Endothelial cell of umbilical vein (primary cell): ENCODE data around the gene C11orf58. TPM values are rescaled to one million over a fixed set of nuclear protein-coding genes. Genes with fewer than 3 reads are reported as not detected.
A peak's percentile ranks its signal among the peaks of the same experiment; 100 is the strongest.

Source experiments
- BruUV-seq: library from RNA; stranded (reverse); fragments of 400-500 nt; replicated peaks from 2 replicates; lab custom pipeline; 2021; lab: Mats Ljungman, UMichigan
- CTCF ChIA-PET: fragments of 300-600, 350-600 bp; sonication (Branson Sonifier 250); formaldehyde crosslinking; loops from one replicate; lab custom pipeline; 2021; ENCODE audit warnings: antibody characterized with exemption, inconsistent platforms; lab: Charles Lee
- POLR2A ChIA-PET: fragments of 300-600, 350-600 bp; sonication (Branson Sonifier 250); formaldehyde crosslinking; loops from one replicate; lab custom pipeline; 2021; ENCODE audit warnings: antibody characterized with exemption, inconsistent platforms; lab: Charles Lee
- DNase-seq: peaks from one replicate; pipeline ENCODE4 v3.0.0-alpha.2; 2011; ENCODE audit warnings: low read depth, low spot score
- FAIRE-seq: peaks from 2 replicates; lab custom pipeline; 2011; peaks lifted over from hg19 to GRCh38; lab: Jason Lieb, UNC
- H2AFZ ChIP-seq: 2 replicates; pipeline ENCODE4 v1.6.0; 2012; ENCODE audit warnings: low read depth, low read length, control low read depth, inconsistent platforms
- H3K27ac ChIP-seq: 2 replicates; pipeline ENCODE4 v1.5.1; 2011; ENCODE audit warnings: low read depth, mild to moderate bottlenecking, control low read depth, low read length, moderate library complexity; ENCODE audit not compliant: insufficient read depth
- H3K27me3 ChIP-seq, 2 experiments: 2 replicates each; pipeline versions ENCODE4 v1.6.0 to v1.6.1; 2011; ENCODE audit warnings: low read length in 2 of 2, mixed read lengths in 1 of 2; ENCODE audit not compliant: control insufficient read depth in 2 of 2, insufficient read depth in 2 of 2
- H3K36me3 ChIP-seq, 2 experiments: 2 replicates in 1 of 2; 3 replicates in 1 of 2; pipeline ENCODE4 v1.5.1; 2011; ENCODE audit warnings: low read length in 2 of 2, mild to moderate bottlenecking in 1 of 2, moderate library complexity in 1 of 2; ENCODE audit not compliant: control insufficient read depth in 2 of 2, insufficient read depth in 2 of 2; ENCODE audit errors: extremely low read depth in 1 of 2
- H3K4me1 ChIP-seq: 3 replicates; pipeline ENCODE4 v1.5.1; 2011; ENCODE audit warnings: mild to moderate bottlenecking, low read length; ENCODE audit not compliant: control insufficient read depth, insufficient read depth; ENCODE audit errors: extremely low read depth
- H3K4me2 ChIP-seq: 2 replicates; pipeline ENCODE4 v1.6.1; 2011; ENCODE audit warnings: low read length, control low read depth, mixed read lengths; ENCODE audit not compliant: insufficient read depth
- H3K4me3 ChIP-seq, 3 experiments: fragments of 200-600 bp in 1 of 3; sonication (generic), shearing (Covaris generic) in 1 of 3; replicated peaks in 1 of 3; 2 replicates each; pipeline ENCODE4 v1.5.1; 2011 to 2016; ENCODE audit warnings: control low read depth in 3 of 3, low read length in 3 of 3, mild to moderate bottlenecking in 2 of 3, inconsistent platforms in 1 of 3, low read depth in 1 of 3, moderate library complexity in 1 of 3; ENCODE audit not compliant: insufficient read depth in 1 of 3
- H3K79me2 ChIP-seq: 2 replicates; pipeline ENCODE4 v1.6.0; 2012; ENCODE audit warnings: low read length, inconsistent platforms; ENCODE audit not compliant: control insufficient read depth, insufficient read depth
- H3K9ac ChIP-seq: replicated peaks from 2 replicates; pipeline ENCODE3; 2011; ENCODE audit warnings: low read length, control low read depth; ENCODE audit not compliant: insufficient read depth; ENCODE audit errors: extremely low read depth
- H3K9me1 ChIP-seq: replicated peaks from 3 replicates; pipeline ENCODE4 v1.6.0; 2011; ENCODE audit warnings: mild to moderate bottlenecking, low read length; ENCODE audit not compliant: control insufficient read depth, insufficient read depth; ENCODE audit errors: extremely low read depth
- H3K9me3 ChIP-seq: replicated peaks from 2 replicates; pipeline ENCODE4 v1.5.1; 2012; ENCODE audit warnings: low read length, inconsistent platforms; ENCODE audit not compliant: control insufficient read depth, insufficient read depth
- H4K20me1 ChIP-seq: replicated peaks from 2 replicates; pipeline ENCODE3; 2011; ENCODE audit warnings: mild to moderate bottlenecking, low read length; ENCODE audit not compliant: control insufficient read depth, insufficient read depth; ENCODE audit errors: extremely low read depth
- EZH2 ChIP-seq: IDR thresholded peaks from 2 replicates; pipeline ENCODE4 v1.6.1; 2012; ENCODE audit warnings: borderline replicate concordance, low read depth, mild to moderate bottlenecking, moderate library complexity, low read length, inconsistent platforms; ENCODE audit not compliant: severe bottlenecking
- FOS ChIP-seq: IDR thresholded peaks from 2 replicates; pipeline ENCODE4 v1.6.1; 2011; ENCODE audit warnings: mild to moderate bottlenecking, low read length, moderate library complexity, borderline replicate concordance; ENCODE audit not compliant: insufficient read depth
- GATA2 ChIP-seq: IDR thresholded peaks from 2 replicates; pipeline ENCODE4 v1.7.0; 2011; ENCODE audit warnings: low read depth, mild to moderate bottlenecking, moderate library complexity, mixed read lengths, low read length; ENCODE audit not compliant: insufficient read length, insufficient read depth
- JUN ChIP-seq: IDR thresholded peaks from 2 replicates; pipeline ENCODE4 v1.6.1; 2011; ENCODE audit warnings: borderline replicate concordance, low read depth; ENCODE audit not compliant: insufficient read length, insufficient read depth
- MYC ChIP-seq: IDR thresholded peaks from one replicate; pipeline ENCODE4 v1.6.1; 2011; ENCODE audit warnings: mild to moderate bottlenecking, low read depth, low read length
- POLR2A ChIP-seq: IDR thresholded peaks from 2 replicates; pipeline ENCODE4 v1.6.1; 2012; ENCODE audit warnings: low read depth, mild to moderate bottlenecking, control low read depth, low read length
- POLR2AphosphoS5 ChIP-seq: IDR thresholded peaks from 2 replicates; pipeline ENCODE4 v1.6.1; 2012; ENCODE audit warnings: low read depth, mild to moderate bottlenecking, control low read depth, low read length, moderate library complexity; ENCODE audit not compliant: insufficient read depth
- dilution Hi-C: fragments of 300-500 bp; cut with MboI; formaldehyde crosslinking; loops from one replicate; pipeline ENCODE4 v1.15.0; 2019; ENCODE audit warnings: low sequenced_read_pairs; ENCODE audit not compliant: extremely low pct_ligation_motif_present
- intact Hi-C: fragments of 100-400 bp; cut with micrococcal nuclease; formaldehyde crosslinking; loops from one replicate; pipeline ENCODE4 v1.10.0; 2022
- polyA plus RNA-seq, 4 experiments: library from polyadenylated mRNA; depleted of rRNA in 3 of 4; stranded (reverse) in 3 of 4; unstranded in 1 of 4; fragments of >200 nt; gene quantifications; 2 replicates each; pipeline versions ENCODE4 v1.2.1 to v1.2.3, GENCODE V29; 2011 to 2012; ENCODE audit warnings: missing spikeins in 1 of 4
- total RNA-seq: library from RNA; stranded (reverse); gene quantifications from 2 replicates; pipeline ENCODE4 v1.2.3, GENCODE V29; 2021
- TF ChIP-seq, protein P1 (sequence below): IDR thresholded peaks from 2 replicates; pipeline ENCODE4 v1.6.1; 2011; ENCODE audit not compliant: insufficient read depth, insufficient read length
- TF ChIP-seq, protein P2 (sequence below), 2 donors: IDR thresholded peaks; 1 replicate in 1 of 2; 2 replicates in 1 of 2; pipeline ENCODE4 v1.5.1; 2011; ENCODE audit warnings: low read length in 2 of 2, mild to moderate bottlenecking in 2 of 2, moderate library complexity in 2 of 2, control low read depth in 1 of 2, inconsistent platforms in 1 of 2, low read depth in 1 of 2; ENCODE audit not compliant: insufficient read depth in 1 of 2; ENCODE audit errors: extremely low read depth in 1 of 2

The C11orf58 gene
- total and polyA plus RNA-seq, 2 donors (not counting 3 experiments of a cell fraction or from before 2014, with no cell fraction given), result 88.4 to 150 TPM

DNA sequence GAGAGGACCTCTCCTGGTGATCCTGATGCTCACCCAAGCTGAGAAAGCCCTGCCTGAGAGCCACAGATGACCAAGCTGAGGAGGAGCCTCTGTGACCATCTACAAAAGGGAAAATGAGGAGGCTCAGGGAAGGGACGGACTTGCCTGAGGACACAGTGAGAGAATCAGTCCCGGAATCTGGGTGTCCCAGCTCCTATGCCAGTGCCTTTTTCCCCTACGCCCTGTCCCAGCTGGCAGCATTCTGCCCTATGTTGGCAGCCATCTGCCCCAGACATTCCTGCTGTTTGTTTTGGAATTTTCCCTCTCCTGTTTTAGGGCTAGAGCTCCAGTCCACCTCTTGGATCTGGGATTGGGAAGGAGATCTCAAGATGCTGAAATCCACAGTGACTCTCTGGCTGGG, 54.6 kb downstream of the C11orf58 start:
- Histone ChIP-seq H3K79me2 (no peaks in the 10 kb centered on the region), H3K4me1 (peaks cover 36% of the 10 kb centered on the region), H3K27ac (peak overlapping the region; percentile 89), H3K36me3 (no peaks in the 10 kb centered on the region), H2AFZ (no peak overlapping the region), H3K4me2 (no peak overlapping the region), H3K9me1 (no peaks in the 10 kb centered on the region), H3K27me3 (no peaks in the 10 kb centered on the region), H4K20me1 (no peaks in the 10 kb centered on the region), H3K9ac (no peak overlapping the region), H3K9me3 (no peaks in the 10 kb centered on the region), H3K4me3 (no peak overlapping the region)
- TF ChIP-seq, protein P1, sequence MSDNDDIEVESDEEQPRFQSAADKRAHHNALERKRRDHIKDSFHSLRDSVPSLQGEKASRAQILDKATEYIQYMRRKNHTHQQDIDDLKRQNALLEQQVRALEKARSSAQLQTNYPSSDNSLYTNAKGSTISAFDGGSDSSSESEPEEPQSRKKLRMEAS, result no peak
- TF ChIP-seq JUN, result no peak
- no peak for TF ChIP-seq GATA2
- no peak for TF ChIP-seq MYC
- TF ChIP-seq EZH2, result no peak
- TF ChIP-seq, protein P2, sequence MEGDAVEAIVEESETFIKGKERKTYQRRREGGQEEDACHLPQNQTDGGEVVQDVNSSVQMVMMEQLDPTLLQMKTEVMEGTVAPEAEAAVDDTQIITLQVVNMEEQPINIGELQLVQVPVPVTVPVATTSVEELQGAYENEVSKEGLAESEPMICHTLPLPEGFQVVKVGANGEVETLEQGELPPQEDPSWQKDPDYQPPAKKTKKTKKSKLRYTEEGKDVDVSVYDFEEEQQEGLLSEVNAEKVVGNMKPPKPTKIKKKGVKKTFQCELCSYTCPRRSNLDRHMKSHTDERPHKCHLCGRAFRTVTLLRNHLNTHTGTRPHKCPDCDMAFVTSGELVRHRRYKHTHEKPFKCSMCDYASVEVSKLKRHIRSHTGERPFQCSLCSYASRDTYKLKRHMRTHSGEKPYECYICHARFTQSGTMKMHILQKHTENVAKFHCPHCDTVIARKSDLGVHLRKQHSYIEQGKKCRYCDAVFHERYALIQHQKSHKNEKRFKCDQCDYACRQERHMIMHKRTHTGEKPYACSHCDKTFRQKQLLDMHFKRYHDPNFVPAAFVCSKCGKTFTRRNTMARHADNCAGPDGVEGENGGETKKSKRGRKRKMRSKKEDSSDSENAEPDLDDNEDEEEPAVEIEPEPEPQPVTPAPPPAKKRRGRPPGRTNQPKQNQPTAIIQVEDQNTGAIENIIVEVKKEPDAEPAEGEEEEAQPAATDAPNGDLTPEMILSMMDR (IDR thresholded peaks at IDR 0.05; ENCODE audit: extremely low read depth in 1 of 2, insufficient read depth in 1 of 2, low read depth in 1 of 2, low read length in 2 of 2), result no peak
- TF ChIP-seq FOS, result no peak
- no peak for TF ChIP-seq POLR2AphosphoS5
- TF ChIP-seq POLR2A, result no peak
- ChIA-PET CTCF (interaction anchor here (0.9 to 2.8 kb wide), 6 partner anchors 8 to 228 kb away, joined by 3 to 14 read pairs (median 4); no protein-coding TSS in a partner anchor), POLR2A (no interaction called here)
- intact Hi-C loops, result loop anchor here (5.0 kb wide), 1 partner anchor 559 kb away; the partner anchor contains the start of gene NCR3LG1
- no TSS peak for BruUV-seq
- DNase-seq, result no peak
- no peak for FAIRE-seq
- dilution Hi-C loops, result no loop called here
